ENCODE results near the gene CDKN2A.
A peak's percentile ranks its signal among the peaks of the same experiment; 100 is the strongest.

Gene CDKN2A

GRCh38 chr9:22008717-22009505, 14.7 kb upstream of the CDKN2A start, which contains the start of gene CDKN2B:
TSS of gene CDKN2B (minus strand) at chr9:22009305. CDS start at chr9:22008953, 352 bp downstream.
- Histone ChIP-seq H3K9ac (ENCODE audit: low read depth in 1 of 2, low read length in 2 of 2) (peak within 1 kb of the TSS; percentile 87 to 98), H3K4me3 (ENCODE audit: low read length in 2 of 2) (peak within 1 kb of the TSS; percentile 88 to 92), H3K27ac (ENCODE audit: low read depth in 2 of 2, low read length in 2 of 2) (peak within 1 kb of the TSS; percentile 96 to 98), H3K27me3 (ENCODE audit: control insufficient read depth in 2 of 2, insufficient read depth in 2 of 2, low read length in 2 of 2) (peaks cover 17 to 20% of the 10 kb centered on the region in 2 donors), H3K4me1 (ENCODE audit: control insufficient read depth in 2 of 2, insufficient read depth in 2 of 2, low read length in 2 of 2) (peaks cover 10 to 19% of the 10 kb centered on the region in 2 donors), H3K9me3 (ENCODE audit: control insufficient read depth in 2 of 2, low read length in 2 of 2) (no peaks in the 10 kb centered on the region), H3K36me3 (ENCODE audit: control insufficient read depth in 2 of 2, insufficient read depth in 2 of 2, low read length in 2 of 2) (peaks cover 9 to 14% of the 10 kb centered on the region in 2 donors)

- peak overlapping the region; percentile 18 to 98 for H3K9ac ChIP-seq (ENCODE audit: low read depth in 1 of 2, low read length in 2 of 2)
- no peaks in the 10 kb centered on the region for H3K9me3 ChIP-seq (ENCODE audit: control insufficient read depth in 2 of 2, low read length in 2 of 2)
- peak overlapping the region; percentile 96 to 98 for H3K27ac ChIP-seq (ENCODE audit: low read depth in 2 of 2, low read length in 2 of 2)
- H3K27me3 ChIP-seq (ENCODE audit: control insufficient read depth in 2 of 2, insufficient read depth in 2 of 2, low read length in 2 of 2): peaks cover 20 to 21% of the 10 kb centered on the region in 2 donors
- H3K36me3 ChIP-seq (ENCODE audit: control insufficient read depth in 2 of 2, insufficient read depth in 2 of 2, low read length in 2 of 2): peaks cover 9 to 14% of the 10 kb centered on the region in 2 donors
- peak overlapping the region; percentile 88 to 92 for H3K4me3 ChIP-seq (ENCODE audit: low read length in 2 of 2)
- H3K4me1 ChIP-seq (ENCODE audit: control insufficient read depth in 2 of 2, insufficient read depth in 2 of 2, low read length in 2 of 2): peaks cover 10 to 19% of the 10 kb centered on the region in 2 donors
These were observed 14.2 kb upstream of the CDKN2A start for GRCh38 chr9:22008384-22008716.

- peaks cover 20 to 21% of the 10 kb centered on the region in 2 donors for H3K27me3 ChIP-seq (ENCODE audit: control insufficient read depth in 2 of 2, insufficient read depth in 2 of 2, low read length in 2 of 2)
- peak overlapping the region; percentile 40 to 45 for H3K4me3 ChIP-seq (ENCODE audit: low read length in 2 of 2)
- H3K27ac ChIP-seq (ENCODE audit: low read depth in 2 of 2, low read length in 2 of 2): no peak overlapping the region
- no peak overlapping the region for H3K9ac ChIP-seq (ENCODE audit: low read depth in 1 of 2, low read length in 2 of 2)
- no peaks in the 10 kb centered on the region for H3K9me3 ChIP-seq (ENCODE audit: control insufficient read depth in 2 of 2, low read length in 2 of 2)
- H3K36me3 ChIP-seq (ENCODE audit: control insufficient read depth in 2 of 2, insufficient read depth in 2 of 2, low read length in 2 of 2): peaks cover 9 to 14% of the 10 kb centered on the region in 2 donors
- H3K4me1 ChIP-seq (ENCODE audit: control insufficient read depth in 2 of 2, insufficient read depth in 2 of 2, low read length in 2 of 2): peaks cover 10 to 18% of the 10 kb centered on the region in 2 donors
These were observed 11.8 kb upstream of the CDKN2A start for GRCh38 chr9:22005702-22006606.

- Histone ChIP-seq H3K9ac (ENCODE audit: low read depth in 1 of 2, low read length in 2 of 2) (no peak overlapping the region), H3K4me3 (ENCODE audit: low read length in 2 of 2) (no peak overlapping the region), H3K36me3 (ENCODE audit: control insufficient read depth in 2 of 2, insufficient read depth in 2 of 2, low read length in 2 of 2) (peaks cover 9 to 14% of the 10 kb centered on the region in 2 donors), H3K4me1 (ENCODE audit: control insufficient read depth in 2 of 2, insufficient read depth in 2 of 2, low read length in 2 of 2) (peaks cover 10 to 16% of the 10 kb centered on the region in 2 donors), H3K27me3 (ENCODE audit: control insufficient read depth in 2 of 2, insufficient read depth in 2 of 2, low read length in 2 of 2) (peaks cover 18 to 21% of the 10 kb centered on the region in 2 donors), H3K9me3 (ENCODE audit: control insufficient read depth in 2 of 2, low read length in 2 of 2) (no peaks in the 10 kb centered on the region), H3K27ac (ENCODE audit: low read depth in 2 of 2, low read length in 2 of 2) (no peak overlapping the region)
These were observed 11.0 kb upstream of the CDKN2A start for GRCh38 chr9:22005021-22005701.

- Histone ChIP-seq H3K9ac (ENCODE audit: low read depth in 1 of 2, low read length in 2 of 2) (no peak overlapping the region), H3K27me3 (ENCODE audit: control insufficient read depth in 2 of 2, insufficient read depth in 2 of 2, low read length in 2 of 2) (peaks cover 16 to 21% of the 10 kb centered on the region in 2 donors), H3K36me3 (ENCODE audit: control insufficient read depth in 2 of 2, insufficient read depth in 2 of 2, low read length in 2 of 2) (peaks cover 9 to 14% of the 10 kb centered on the region in 2 donors), H3K4me1 (ENCODE audit: control insufficient read depth in 2 of 2, insufficient read depth in 2 of 2, low read length in 2 of 2) (no peaks in the 10 kb centered on the region), H3K4me3 (ENCODE audit: low read length in 2 of 2) (no peak overlapping the region), H3K9me3 (ENCODE audit: control insufficient read depth in 2 of 2, low read length in 2 of 2) (no peaks in the 10 kb centered on the region), H3K27ac (ENCODE audit: low read depth in 2 of 2, low read length in 2 of 2) (no peak overlapping the region)
These were observed 7.8 kb upstream of the CDKN2A start for GRCh38 chr9:22002038-22002437.

- no peaks in the 10 kb centered on the region for H3K36me3 ChIP-seq (ENCODE audit: control insufficient read depth in 2 of 2, insufficient read depth in 2 of 2, low read length in 2 of 2)
- no peaks in the 10 kb centered on the region for H3K9me3 ChIP-seq (ENCODE audit: control insufficient read depth in 2 of 2, low read length in 2 of 2)
- no peak overlapping the region for H3K27ac ChIP-seq (ENCODE audit: low read depth in 2 of 2, low read length in 2 of 2)
- no peak overlapping the region for H3K4me3 ChIP-seq (ENCODE audit: low read length in 2 of 2)
- H3K27me3 ChIP-seq (ENCODE audit: control insufficient read depth in 2 of 2, insufficient read depth in 2 of 2, low read length in 2 of 2): peaks cover 4 to 7% of the 10 kb centered on the region in 2 donors
- H3K9ac ChIP-seq (ENCODE audit: low read depth in 1 of 2, low read length in 2 of 2): no peak overlapping the region
- peaks cover 13 to 15% of the 10 kb centered on the region in 2 donors for H3K4me1 ChIP-seq (ENCODE audit: control insufficient read depth in 2 of 2, insufficient read depth in 2 of 2, low read length in 2 of 2)
These were observed 3.8 kb upstream of the CDKN2A start for GRCh38 chr9:21998026-21998425.

GRCh38 chr9:21997480-21997879, 3.3 kb upstream of the CDKN2A start:
- Histone ChIP-seq H3K27me3 (ENCODE audit: control insufficient read depth in 2 of 2, insufficient read depth in 2 of 2, low read length in 2 of 2) (peaks cover 4 to 7% of the 10 kb centered on the region in 2 donors), H3K4me3 (ENCODE audit: low read length in 2 of 2) (no peak overlapping the region)

GRCh38 chr9:21996858-21997257, 2.7 kb upstream of the CDKN2A start:
- H3K4me3 ChIP-seq (ENCODE audit: low read length in 2 of 2): no peak overlapping the region
- no peak overlapping the region for H3K9ac ChIP-seq (ENCODE audit: low read depth in 1 of 2, low read length in 2 of 2)
- peaks cover 4 to 7% of the 10 kb centered on the region in 2 donors for H3K27me3 ChIP-seq (ENCODE audit: control insufficient read depth in 2 of 2, insufficient read depth in 2 of 2, low read length in 2 of 2)
- H3K27ac ChIP-seq (ENCODE audit: low read depth in 2 of 2, low read length in 2 of 2): no peak overlapping the region
- H3K9me3 ChIP-seq (ENCODE audit: control insufficient read depth in 2 of 2, low read length in 2 of 2): no peaks in the 10 kb centered on the region
- H3K4me1 ChIP-seq (ENCODE audit: control insufficient read depth in 2 of 2, insufficient read depth in 2 of 2, low read length in 2 of 2): peaks cover 13 to 15% of the 10 kb centered on the region in 2 donors
- no peaks in the 10 kb centered on the region for H3K36me3 ChIP-seq (ENCODE audit: control insufficient read depth in 2 of 2, insufficient read depth in 2 of 2, low read length in 2 of 2)

More at GRCh38 chr9:21997480-21997879, 3.3 kb upstream of the CDKN2A start:
- Histone ChIP-seq H3K9me3 (ENCODE audit: control insufficient read depth in 2 of 2, low read length in 2 of 2) (no peaks in the 10 kb centered on the region), H3K36me3 (ENCODE audit: control insufficient read depth in 2 of 2, insufficient read depth in 2 of 2, low read length in 2 of 2) (no peaks in the 10 kb centered on the region), H3K9ac (ENCODE audit: low read depth in 1 of 2, low read length in 2 of 2) (no peak overlapping the region), H3K27ac (ENCODE audit: low read depth in 2 of 2, low read length in 2 of 2) (no peak overlapping the region), H3K4me1 (ENCODE audit: control insufficient read depth in 2 of 2, insufficient read depth in 2 of 2, low read length in 2 of 2) (peaks cover 13 to 15% of the 10 kb centered on the region in 2 donors)

GRCh38 chr9:21996438-21996837, 2.2 kb upstream of the CDKN2A start:
- no peak overlapping the region for H3K4me3 ChIP-seq (ENCODE audit: low read length in 2 of 2)
- no peak overlapping the region for H3K9ac ChIP-seq (ENCODE audit: low read depth in 1 of 2, low read length in 2 of 2)
- peaks cover 4 to 9% of the 10 kb centered on the region in 2 donors for H3K27me3 ChIP-seq (ENCODE audit: control insufficient read depth in 2 of 2, insufficient read depth in 2 of 2, low read length in 2 of 2)
- no peak overlapping the region for H3K27ac ChIP-seq (ENCODE audit: low read depth in 2 of 2, low read length in 2 of 2)
- peaks cover 13 to 15% of the 10 kb centered on the region in 2 donors for H3K4me1 ChIP-seq (ENCODE audit: control insufficient read depth in 2 of 2, insufficient read depth in 2 of 2, low read length in 2 of 2)
- H3K36me3 ChIP-seq (ENCODE audit: control insufficient read depth in 2 of 2, insufficient read depth in 2 of 2, low read length in 2 of 2): no peaks in the 10 kb centered on the region
- no peaks in the 10 kb centered on the region for H3K9me3 ChIP-seq (ENCODE audit: control insufficient read depth in 2 of 2, low read length in 2 of 2)
